T-helper 1 cell treated with Interleukin-12 subunit alpha and Interleukin-12 subunit beta and Interleukin-4 antibody, amounts not matched to agents 30 μg/mL and 1 μg/mL, for 36 hours (primary cell): ENCODE data around the gene SLF2.

Source experiments
- H3K27ac Mint-ChIP-seq: one replicate; pipeline ENCODE4 v1.8.0; 2021; ENCODE audit warnings: mild to moderate bottlenecking, mixed read lengths
- H3K27me3 Mint-ChIP-seq: one replicate; pipeline ENCODE4 v1.8.0; 2021; ENCODE audit warnings: low read depth, mixed read lengths
- H3K36me3 Mint-ChIP-seq: one replicate; pipeline ENCODE4 v1.8.0; 2021; ENCODE audit warnings: low read depth, mixed read lengths
- H3K4me1 Mint-ChIP-seq: one replicate; pipeline ENCODE4 v1.8.0; 2021; ENCODE audit warnings: low read depth, mixed read lengths
- H3K4me3 Mint-ChIP-seq: one replicate; pipeline ENCODE4 v1.8.0; 2021; ENCODE audit warnings: mild to moderate bottlenecking, moderate library complexity, mixed read lengths
- H3K9me3 Mint-ChIP-seq: one replicate; pipeline ENCODE4 v1.8.0; 2021; ENCODE audit warnings: mixed read lengths

SLF2 gene

GRCh38 chr10:101007099-101007711 is 94.4 kb downstream of the SLF2 start:
- H3K27ac Mint-ChIP-seq = no peak overlapping the region
- H3K4me1 Mint-ChIP-seq = no peaks in the 10 kb centered on the region
- H3K4me3 Mint-ChIP-seq = no peak overlapping the region
- H3K9me3 Mint-ChIP-seq = no peaks in the 10 kb centered on the region
- no peaks in the 10 kb centered on the region for H3K27me3 Mint-ChIP-seq
- H3K36me3 Mint-ChIP-seq = no peaks in the 10 kb centered on the region

GRCh38 chr10:101007915-101008822 is 95.4 kb downstream of the SLF2 start:
- Mint-ChIP-seq H3K27me3 (no peaks in the 10 kb centered on the region), H3K27ac (no peak overlapping the region), H3K9me3 (no peaks in the 10 kb centered on the region), H3K4me3 (no peak overlapping the region), H3K36me3 (no peaks in the 10 kb centered on the region), H3K4me1 (peaks cover 5% of the 10 kb centered on the region)

- Mint-ChIP-seq H3K4me1 (peaks cover 7% of the 10 kb centered on the region), H3K9me3 (no peaks in the 10 kb centered on the region), H3K27ac (no peak overlapping the region), H3K4me3 (no peak overlapping the region), H3K36me3 (no peaks in the 10 kb centered on the region), H3K27me3 (no peaks in the 10 kb centered on the region)
Observed at GRCh38 chr10:101008823-101009423, 96.2 kb downstream of the SLF2 start.

GRCh38 chr10:101010329-101010728 is 97.6 kb downstream of the SLF2 start:
- Mint-ChIP-seq H3K4me1 (peaks cover 9% of the 10 kb centered on the region), H3K4me3 (no peak overlapping the region)

GRCh38 chr10:101011517-101012423 is 99.0 kb downstream of the SLF2 start:
- Mint-ChIP-seq H3K27me3 (peaks cover 21% of the 10 kb centered on the region), H3K4me1 (peaks cover 9% of the 10 kb centered on the region), H3K4me3 (no peak overlapping the region), H3K9me3 (no peaks in the 10 kb centered on the region), H3K36me3 (no peaks in the 10 kb centered on the region), H3K27ac (no peak overlapping the region)

More at GRCh38 chr10:101010329-101010728, 97.6 kb downstream of the SLF2 start:
- Mint-ChIP-seq H3K27ac (no peak overlapping the region), H3K36me3 (no peaks in the 10 kb centered on the region), H3K27me3 (peaks cover 12% of the 10 kb centered on the region), H3K9me3 (no peaks in the 10 kb centered on the region)

GRCh38 chr10:101012525-101013364 is 100.0 kb downstream of the SLF2 start:
- Mint-ChIP-seq H3K4me3 (no peak overlapping the region), H3K36me3 (no peaks in the 10 kb centered on the region), H3K27me3 (peaks cover 31% of the 10 kb centered on the region), H3K9me3 (no peaks in the 10 kb centered on the region), H3K4me1 (peaks cover 9% of the 10 kb centered on the region), H3K27ac (no peak overlapping the region)

- Mint-ChIP-seq H3K36me3 (no peaks in the 10 kb centered on the region), H3K4me1 (peaks cover 9% of the 10 kb centered on the region), H3K4me3 (no peak overlapping the region), H3K27me3 (peaks cover 35% of the 10 kb centered on the region), H3K27ac (no peak overlapping the region), H3K9me3 (no peaks in the 10 kb centered on the region)
Observed at GRCh38 chr10:101013365-101013825, 100.6 kb downstream of the SLF2 start.

GRCh38 chr10:101014230-101014884 is 101.6 kb downstream of the SLF2 start:
- Mint-ChIP-seq H3K4me1 (peaks cover 9% of the 10 kb centered on the region), H3K4me3 (no peak overlapping the region), H3K27me3 (peaks cover 40% of the 10 kb centered on the region), H3K9me3 (no peaks in the 10 kb centered on the region), H3K27ac (no peak overlapping the region), H3K36me3 (no peaks in the 10 kb centered on the region)
